ENCODE results near the gene TBC1D3I.
"Not testable (repeated sequence)": the region's sequence is repeated elsewhere in the genome, so short reads cannot be mapped to it uniquely, and the experiment has no call there.

TBC1D3I gene

DNA sequence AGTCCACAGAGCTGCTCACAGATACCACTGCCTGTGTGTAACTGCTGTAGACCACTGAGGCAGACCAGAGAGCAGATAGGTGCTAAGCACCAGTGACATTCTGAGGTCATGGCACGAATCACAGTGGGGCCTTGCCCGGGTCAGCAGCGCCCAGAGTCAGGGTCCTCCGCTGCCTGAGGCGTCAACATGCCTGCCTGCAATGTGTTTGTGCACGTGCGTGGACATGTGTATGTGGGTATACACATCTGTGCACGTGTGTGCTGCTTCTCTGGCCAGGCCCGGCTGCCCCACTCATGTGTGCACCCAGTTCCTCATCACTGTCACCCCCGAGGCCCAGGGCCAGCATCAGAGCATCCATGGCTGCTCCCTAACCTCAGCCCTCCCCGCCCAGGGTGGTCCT is at the start of gene TBC1D3I:
TBC1D3I (minus strand) TSS at position 101 of the 400 bp plus-strand sequence. CDS start 1,585 bp downstream, outside the sequence.
- not testable (repeated sequence) for DNase-seq (ENCODE audit: low spot score)

GRCh38 chr17:36295161-36295560 is 30.8 kb upstream of the TBC1D3I start:
- DNase-seq (ENCODE audit: low spot score): not testable (repeated sequence)

DNA sequence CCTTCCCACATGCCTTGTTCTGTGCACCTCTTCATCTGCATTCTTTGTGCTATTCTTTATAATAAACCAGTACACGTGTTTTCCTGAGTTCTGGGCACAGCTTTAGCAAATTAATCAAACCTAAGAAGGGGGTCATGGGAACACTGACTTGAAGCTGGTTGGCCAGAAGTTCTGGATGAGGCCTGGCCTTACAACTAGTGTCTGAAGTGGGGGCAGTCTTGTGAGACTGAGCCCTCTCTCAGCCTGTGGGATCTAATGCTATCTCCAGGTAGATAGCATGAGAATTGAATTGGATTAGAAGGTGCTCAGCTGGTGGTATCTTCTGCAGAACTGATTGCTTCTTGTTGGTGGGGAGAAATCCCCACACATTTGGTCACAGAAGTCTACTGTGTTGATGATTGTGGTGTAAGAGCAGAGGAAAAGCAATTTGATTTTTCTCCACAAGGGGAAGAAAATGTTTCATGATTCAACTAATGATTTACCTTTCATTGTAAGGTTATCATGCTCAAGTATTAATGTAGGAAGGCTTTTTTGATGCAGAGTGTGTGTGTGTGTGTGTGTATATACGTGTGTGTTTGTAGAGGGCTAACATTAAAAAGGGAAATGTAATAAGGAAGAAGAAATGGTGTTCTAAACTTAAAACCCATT is 25.7 kb upstream of the TBC1D3I start:
- DNase-seq (ENCODE audit: low spot score): not testable (repeated sequence)

DNA sequence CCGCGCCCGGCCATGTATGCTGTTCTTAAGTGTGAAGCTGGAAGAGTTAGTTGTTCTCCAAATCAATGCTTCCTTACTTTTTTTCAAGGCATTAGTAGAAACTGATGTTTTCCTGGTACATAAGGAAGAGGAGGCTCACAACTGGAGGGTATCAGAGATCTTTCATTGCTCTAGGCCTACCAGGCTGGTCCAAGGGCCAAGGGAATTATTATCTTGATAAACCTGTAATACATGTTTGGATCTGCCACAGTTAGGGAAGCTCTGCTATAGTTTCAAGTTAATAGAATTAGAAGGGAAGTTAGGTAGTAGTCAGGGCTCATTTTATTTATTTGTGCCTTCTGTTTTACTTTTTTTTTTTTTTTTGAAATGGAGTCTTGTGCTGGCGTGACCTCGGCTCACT is 19.8 kb upstream of the TBC1D3I start:
- DNase-seq (ENCODE audit: low spot score): not testable (repeated sequence)

DNA sequence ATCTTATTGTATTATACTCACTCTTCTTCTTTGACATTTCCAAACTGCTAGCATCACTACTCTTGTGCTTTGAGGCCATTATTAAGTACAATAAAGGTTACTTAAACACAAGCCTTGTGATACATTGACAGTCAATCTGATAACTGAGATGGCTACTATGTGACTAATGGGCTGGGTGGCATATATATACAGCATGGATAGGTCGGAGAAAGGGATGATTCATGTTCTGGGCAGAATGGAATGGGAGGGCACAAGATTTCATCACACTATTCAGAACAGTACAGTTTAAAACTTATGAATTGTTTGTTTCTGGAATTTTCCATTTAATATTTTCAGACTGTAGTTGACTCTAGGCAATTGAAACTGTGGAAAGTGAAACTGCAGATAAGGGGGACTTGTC is 18.9 kb upstream of the TBC1D3I start:
- DNase-seq (ENCODE audit: low spot score): not testable (repeated sequence)

- not testable (repeated sequence) for DNase-seq (ENCODE audit: low spot score)
Measured at GRCh38 chr17:36242046-36242445, 22.3 kb downstream of the TBC1D3I start.

DNA sequence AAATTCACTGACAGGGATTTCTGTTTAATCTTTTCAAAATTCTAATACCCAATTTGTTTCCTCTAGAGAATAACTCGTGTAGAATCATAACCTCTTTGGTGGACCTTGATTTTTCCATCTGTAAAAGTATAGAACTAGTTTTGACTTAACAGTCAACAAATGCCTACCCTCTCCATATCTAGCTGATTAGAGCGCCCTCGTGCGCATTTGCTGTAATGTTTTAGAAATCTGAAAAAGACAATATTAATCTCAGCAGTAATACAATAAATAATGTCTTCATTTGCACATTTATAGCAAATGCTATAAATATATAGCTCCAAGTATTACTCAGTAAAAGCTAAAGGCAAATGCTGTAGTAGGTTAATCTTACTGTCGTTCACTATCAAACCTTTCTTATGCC is 34.7 kb downstream of the TBC1D3I start:
- not testable (repeated sequence) for DNase-seq (ENCODE audit: low spot score)

GRCh38 chr17:36222967-36223366 is 41.4 kb downstream of the TBC1D3I start:
- not testable (repeated sequence) for DNase-seq (ENCODE audit: low spot score)

DNA sequence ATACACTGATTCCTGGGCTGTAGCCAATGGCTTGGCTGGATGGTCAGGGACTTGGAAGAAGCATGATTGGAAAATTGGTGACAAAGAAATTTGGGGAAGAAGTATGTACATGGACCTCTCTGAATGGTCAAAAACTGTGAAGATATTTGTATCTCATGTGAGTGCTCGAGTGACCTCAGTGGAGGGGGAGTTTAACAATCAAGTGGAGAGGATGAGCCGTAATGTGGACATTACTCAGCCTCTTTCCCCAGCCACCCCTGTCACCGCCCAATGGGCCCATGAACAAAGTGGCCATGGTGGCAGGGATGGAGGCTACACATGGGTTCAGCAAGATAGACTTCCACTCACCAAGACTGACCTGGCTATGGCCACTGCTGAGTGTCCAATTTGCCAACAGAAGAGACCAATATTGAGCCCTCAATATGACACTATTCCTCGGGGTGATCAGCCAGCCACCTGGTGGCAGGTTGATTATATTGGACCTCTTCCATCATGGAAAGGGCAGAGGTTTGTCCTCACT is 42.7 kb downstream of the TBC1D3I start:
- not testable (repeated sequence) for DNase-seq (ENCODE audit: low spot score)

DNA sequence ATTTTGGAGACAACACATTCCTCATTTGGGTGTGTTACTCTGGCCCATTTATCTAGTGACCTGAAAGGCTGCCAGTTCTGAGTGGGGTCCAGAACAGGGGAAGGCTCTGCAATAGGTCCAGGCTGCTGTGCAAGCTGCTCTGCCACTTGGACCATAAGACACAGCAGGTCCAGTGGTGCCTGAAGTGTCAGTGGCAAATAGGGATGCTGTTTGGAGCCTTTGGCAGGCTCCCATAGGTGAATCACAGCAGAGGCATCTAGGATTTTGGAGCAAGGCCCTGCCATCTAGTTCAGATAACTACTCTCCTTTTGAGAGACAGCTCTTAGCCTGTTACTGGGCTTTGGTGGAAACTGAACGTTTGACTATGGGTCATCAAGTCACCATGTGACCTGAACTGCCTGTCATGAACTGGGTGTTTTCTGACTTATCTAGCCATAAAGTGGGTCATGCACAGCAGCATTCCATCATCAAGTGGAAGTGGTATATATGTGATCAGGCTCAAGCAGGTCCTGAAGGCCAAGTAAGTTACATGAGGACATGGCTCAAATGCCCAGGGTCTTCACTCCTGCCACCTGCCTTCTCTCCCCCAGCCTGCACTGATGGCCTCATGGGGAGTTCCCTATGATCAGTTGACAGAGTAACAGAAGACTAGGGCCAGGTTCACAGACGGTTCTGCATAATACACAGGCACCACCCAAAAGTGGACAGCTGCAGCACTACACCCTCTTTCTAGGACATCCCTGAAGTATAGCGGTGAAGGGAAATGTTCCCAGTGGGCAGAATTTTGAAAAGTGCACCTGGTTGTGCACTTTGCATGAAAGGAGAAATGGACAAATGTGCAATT is 43.4 kb downstream of the TBC1D3I start:
- not testable (repeated sequence) for DNase-seq (ENCODE audit: low spot score)

GRCh38 chr17:36219556-36219955 is 44.8 kb downstream of the TBC1D3I start:
- not testable (repeated sequence) for DNase-seq (ENCODE audit: low spot score)

GRCh38 chr17:36215406-36216308 is 48.7 kb downstream of the TBC1D3I start:
- DNase-seq (ENCODE audit: low spot score): not testable (repeated sequence)

DNA sequence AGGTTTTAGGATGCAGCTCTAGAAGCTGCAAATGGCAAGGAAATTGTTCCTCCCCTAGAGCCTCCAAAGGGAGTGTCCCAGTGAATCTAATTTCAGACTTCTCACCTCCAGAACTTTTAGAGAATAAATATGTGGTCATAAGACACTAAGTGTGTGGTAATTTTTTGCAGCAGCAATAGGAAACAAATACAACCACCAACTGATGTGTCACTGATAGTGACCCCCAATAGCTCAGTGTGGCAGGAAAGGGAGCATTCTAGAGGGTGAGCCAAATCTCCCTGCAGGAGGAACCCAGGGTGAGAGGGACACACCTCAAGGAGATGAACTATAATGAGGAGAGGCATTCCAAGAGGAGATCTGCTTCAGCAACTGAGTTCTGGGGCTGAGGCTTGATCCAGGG is 49.5 kb downstream of the TBC1D3I start:
- no peak for DNase-seq (ENCODE audit: low spot score)

- no peak for DNase-seq (ENCODE audit: low spot score)
Measured at GRCh38 chr17:36213695-36214094, 50.7 kb downstream of the TBC1D3I start.

DNA sequence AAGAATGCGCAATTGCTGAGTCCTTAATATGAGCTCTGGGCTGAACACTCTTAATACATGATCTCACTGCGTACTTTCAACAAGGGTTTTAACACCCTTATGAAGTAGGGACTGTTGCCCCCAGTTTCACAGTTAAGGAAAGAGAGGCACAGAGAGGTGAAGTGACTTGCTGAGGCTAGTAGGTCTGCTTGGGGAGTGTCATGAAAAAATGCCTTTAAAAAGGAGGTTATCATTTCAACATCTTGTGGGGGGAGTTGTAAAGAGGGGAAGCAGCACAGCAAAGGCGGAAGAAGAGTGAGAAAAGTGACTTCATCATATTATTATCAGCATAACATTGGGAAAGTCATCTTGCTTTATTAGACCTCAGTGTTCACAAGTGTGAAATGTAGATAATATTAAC is 51.4 kb downstream of the TBC1D3I start:
- no peak for DNase-seq (ENCODE audit: low spot score)

DNA sequence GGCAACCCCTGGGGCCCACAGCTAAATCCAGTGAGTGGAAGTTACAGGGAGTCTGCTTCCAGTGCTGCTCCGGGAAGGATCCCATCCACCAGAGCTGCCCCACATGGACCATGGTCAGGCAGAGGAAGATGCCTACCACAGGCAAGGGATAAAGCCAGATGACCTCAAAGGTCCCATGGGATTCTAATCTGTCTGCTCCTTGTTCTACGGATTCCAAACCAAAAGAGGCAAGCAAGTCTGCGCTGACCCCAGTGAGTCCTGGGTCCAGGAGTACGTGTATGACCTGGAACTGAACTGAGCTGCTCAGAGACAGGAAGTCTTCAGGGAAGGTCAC is 52.1 kb downstream of the TBC1D3I start:
- no peak for DNase-seq (ENCODE audit: low spot score)

DNA sequence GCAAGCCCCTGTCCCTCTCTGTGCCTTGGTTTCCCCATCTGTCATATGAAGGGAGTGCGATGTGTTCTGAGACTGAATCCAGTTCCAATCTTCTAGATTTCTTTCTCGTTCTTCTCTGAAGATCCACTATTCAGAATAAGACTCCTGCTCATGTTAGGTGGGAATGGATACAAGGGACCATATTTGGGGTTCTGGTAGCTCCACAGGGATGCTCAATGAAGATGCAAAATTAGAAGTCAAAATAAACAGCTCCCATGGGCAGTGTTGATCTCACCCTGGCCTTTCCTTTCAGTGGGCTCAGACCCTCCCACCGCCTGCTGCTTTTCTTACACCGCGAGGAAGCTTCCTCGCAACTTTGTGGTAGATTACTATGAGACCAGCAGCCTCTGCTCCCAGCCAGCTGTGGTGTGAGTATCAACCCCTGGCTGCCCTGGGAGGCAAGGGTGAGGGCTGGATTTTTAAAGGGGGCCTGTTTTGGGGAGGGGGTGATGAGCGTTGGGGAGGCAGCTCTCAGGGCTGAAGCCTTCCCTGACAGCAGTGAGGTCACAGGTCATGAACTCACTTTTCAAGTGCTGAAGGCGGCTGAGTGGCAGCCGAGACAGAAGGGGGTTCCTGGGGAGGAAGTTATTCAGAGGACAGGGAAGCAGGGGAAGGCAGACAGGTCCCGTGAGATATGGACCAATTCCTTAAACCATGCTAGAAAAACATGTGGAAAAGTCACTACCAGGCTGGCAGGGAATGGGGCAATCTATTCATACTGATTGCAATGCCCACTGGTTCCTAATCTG is 52.7 kb downstream of the TBC1D3I start:
- not testable (repeated sequence) for DNase-seq (ENCODE audit: low spot score)

GRCh38 chr17:36210439-36211211 is 53.7 kb downstream of the TBC1D3I start, which contains the start of gene CCL4L2:
Gene CCL4L2 (plus strand): TSS chr17:36211063.
- DNase-seq (ENCODE audit: low spot score): not testable (repeated sequence)

- DNase-seq (ENCODE audit: low spot score): no peak
Measured at GRCh38 chr17:36209575-36209974, 54.8 kb downstream of the TBC1D3I start.

DNA sequence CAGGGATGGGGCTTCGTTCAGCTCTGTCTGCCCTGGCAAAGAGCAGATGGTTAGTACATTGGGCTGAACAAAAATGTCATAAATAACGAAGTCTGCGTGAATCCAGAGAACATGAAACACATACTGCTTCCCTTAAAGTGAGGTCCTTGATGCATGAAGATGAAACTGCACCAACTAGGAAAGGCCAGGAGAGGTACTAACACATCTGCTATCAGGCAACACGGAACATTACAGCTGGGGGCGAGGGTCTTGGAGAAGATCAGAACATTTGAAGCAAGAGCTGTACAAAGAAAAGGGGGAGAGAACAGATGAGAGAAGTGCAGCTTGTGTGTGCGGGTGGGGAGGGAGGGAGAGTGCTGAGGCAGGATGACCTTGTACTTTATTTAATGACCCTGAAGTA is 57.0 kb downstream of the TBC1D3I start:
- DNase-seq (ENCODE audit: low spot score): not testable (repeated sequence)

Data from CD4-positive, alpha-beta T cell treated with Interleukin-6 at 100 ng/mL for 8 hours (primary cell).